Fibroblast of villous mesenchyme (primary cell): ENCODE measurements around the gene SLC25A12. TPM values are rescaled to one million over a fixed set of nuclear protein-coding genes. Genes with fewer than 3 reads are reported as not detected.

Experiments used
- DNase-seq: peaks from one replicate; pipeline ENCODE4 v3.0.0-alpha.2; 2010; ENCODE audit warnings: low read depth
- H3K4me3 ChIP-seq: 2 replicates; pipeline ENCODE4 v1.5.1; 2011; ENCODE audit warnings: low read depth, mild to moderate bottlenecking, low read length
- total RNA-seq: library from RNA; depleted of rRNA; stranded (reverse); fragments of >200 nt; gene quantifications from 2 replicates; pipeline ENCODE4 v1.2.3, GENCODE V29; 2012
- TF ChIP-seq, protein P1 (sequence below): IDR thresholded peaks from 2 replicates; pipeline ENCODE4 v1.5.1; 2012; ENCODE audit warnings: low read depth, mild to moderate bottlenecking, low read length; ENCODE audit not compliant: insufficient read depth

Gene SLC25A12
- total RNA-seq, 1 donor: 25.5 TPM

DNA sequence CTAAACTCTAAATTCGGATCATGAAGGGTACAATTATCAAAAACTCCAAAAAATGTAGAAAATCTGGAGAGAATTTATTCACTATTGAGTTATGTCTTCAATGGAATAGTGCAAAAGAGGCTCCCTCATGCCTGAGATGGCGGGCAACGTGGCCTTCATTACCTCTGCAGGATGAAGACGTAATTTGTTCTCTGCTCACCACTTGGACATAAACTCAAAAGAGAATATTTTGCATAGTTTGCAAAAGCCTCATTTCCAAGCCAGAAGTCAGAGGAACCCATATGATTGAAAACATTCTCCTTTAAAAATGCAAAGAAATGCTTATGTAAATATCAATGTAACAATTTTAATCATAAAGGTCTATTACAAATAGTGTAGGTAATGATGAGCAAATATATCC lies 58.7 kb downstream of the SLC25A12 start:
- no peak overlapping the region for H3K4me3 ChIP-seq
- no peak for DNase-seq
- TF ChIP-seq, protein P1, sequence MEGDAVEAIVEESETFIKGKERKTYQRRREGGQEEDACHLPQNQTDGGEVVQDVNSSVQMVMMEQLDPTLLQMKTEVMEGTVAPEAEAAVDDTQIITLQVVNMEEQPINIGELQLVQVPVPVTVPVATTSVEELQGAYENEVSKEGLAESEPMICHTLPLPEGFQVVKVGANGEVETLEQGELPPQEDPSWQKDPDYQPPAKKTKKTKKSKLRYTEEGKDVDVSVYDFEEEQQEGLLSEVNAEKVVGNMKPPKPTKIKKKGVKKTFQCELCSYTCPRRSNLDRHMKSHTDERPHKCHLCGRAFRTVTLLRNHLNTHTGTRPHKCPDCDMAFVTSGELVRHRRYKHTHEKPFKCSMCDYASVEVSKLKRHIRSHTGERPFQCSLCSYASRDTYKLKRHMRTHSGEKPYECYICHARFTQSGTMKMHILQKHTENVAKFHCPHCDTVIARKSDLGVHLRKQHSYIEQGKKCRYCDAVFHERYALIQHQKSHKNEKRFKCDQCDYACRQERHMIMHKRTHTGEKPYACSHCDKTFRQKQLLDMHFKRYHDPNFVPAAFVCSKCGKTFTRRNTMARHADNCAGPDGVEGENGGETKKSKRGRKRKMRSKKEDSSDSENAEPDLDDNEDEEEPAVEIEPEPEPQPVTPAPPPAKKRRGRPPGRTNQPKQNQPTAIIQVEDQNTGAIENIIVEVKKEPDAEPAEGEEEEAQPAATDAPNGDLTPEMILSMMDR: no peak

DNA sequence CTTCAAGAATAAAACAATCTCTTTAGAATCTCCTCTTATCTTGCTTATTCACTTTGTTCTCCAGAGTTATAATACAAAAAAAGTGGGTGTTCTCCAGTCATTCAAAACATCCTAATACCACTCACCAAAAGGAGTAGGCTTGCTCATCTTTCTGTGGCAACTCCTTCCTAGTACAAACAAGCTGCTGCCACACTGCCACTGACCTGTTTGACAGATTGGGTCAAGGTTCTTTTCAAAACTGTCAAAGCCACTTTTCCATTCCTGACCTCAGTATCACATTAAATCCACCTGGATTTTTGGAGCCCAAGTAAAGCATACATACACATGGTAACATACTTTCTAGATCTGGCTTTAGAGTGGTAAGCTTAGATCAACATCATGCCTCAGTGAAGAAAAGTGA lies 59.8 kb downstream of the SLC25A12 start:
- no peak overlapping the region for H3K4me3 ChIP-seq
- TF ChIP-seq, protein P1: no peak
- no peak for DNase-seq

DNA sequence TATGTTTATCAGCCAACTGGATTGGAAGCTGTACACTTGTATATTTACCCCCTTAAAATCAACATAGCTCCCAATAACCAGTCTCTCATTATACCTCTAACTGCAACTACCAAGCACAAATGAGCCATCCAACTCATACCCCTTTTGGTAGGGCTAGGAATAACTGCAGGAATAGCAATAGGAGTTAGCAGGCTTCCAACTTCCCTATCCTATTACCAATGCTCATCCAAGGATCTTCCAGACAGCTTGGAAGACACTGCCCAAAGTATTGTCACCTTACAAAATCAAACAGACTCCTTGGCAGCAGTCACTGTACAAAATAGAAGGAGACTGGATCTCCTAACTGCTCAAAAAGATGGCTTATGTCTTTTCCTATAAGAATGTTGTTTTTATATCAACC lies 61.6 kb downstream of the SLC25A12 start:
- H3K4me3 ChIP-seq: no peak overlapping the region
- no peak for DNase-seq
- TF ChIP-seq, protein P1: no peak

DNA sequence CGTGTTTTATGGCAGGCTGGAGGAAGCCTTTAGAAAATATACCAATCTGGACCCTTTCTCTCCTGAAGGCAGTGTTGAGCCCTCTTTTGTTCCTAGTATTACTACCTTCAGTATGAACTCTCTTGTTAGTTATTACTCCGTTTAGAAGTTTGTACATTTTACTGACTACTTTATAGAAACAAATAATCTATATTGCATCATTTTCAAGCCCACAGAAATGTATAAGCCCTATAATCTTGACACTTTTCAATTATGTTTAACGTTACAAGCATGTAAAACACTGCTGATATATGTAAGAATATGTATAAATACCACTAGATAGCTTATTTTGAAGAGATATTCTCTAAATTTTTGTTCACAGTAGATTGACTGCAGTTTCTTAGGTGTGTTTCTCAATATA lies 64.0 kb downstream of the SLC25A12 start:
- no peak overlapping the region for H3K4me3 ChIP-seq
- no peak for DNase-seq
- TF ChIP-seq, protein P1: no peak

DNA sequence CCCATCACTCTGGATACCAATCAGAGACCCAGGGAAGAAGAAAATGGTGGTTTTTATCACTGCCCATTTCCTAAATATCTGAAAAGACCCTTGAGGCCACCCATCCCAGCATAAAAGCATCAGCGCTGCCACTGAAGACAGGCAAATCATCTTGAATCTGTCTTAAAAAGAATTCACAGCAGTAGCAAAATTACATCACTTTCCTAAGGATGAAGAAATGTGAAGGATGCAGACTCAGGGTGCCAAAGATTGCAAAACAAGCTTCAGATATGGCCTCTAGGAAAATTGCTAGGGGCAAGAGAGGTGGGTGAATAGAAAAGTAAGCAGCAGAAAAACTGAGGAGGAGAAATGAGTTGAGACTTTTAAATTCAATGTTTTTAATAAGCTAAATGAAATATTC lies 70.0 kb downstream of the SLC25A12 start:
- peak; percentile 54 for DNase-seq
- TF ChIP-seq, protein P1: no peak
- no peak overlapping the region for H3K4me3 ChIP-seq

DNA sequence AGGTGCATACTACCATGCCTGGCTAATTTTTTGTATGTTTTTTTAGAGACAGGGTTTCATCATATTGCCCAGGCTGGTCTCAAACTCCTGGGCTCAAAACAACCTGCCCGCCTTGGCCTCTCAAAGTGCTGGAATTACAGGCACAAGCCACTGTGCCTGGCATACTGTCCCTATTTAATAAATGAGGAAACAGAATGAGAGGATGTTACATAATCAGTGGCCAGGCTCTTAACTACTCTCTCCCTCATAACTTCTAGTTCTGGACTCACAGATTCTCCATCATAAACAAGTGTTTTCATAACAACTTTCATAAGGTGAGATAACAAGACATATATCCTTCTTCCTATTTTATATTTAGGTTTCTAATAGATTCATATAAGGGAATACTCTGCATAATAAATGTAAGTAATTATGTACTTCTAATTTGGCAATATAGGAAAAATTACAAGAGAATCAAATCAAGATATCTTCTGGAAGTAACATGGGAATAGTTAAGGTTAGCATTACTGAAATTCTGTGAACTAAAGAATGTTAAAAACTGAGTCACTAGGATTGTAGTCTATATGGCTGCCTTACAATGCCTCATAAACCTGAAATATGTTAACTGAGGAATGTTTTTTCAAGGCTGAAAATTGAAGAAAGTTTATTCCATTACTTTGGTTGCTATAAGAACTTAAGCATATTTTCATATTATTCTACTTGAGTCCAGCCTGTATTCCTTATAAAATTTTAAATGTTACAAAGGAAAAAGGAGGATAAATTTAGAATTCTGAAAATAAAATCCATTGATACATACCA lies 71.3 kb downstream of the SLC25A12 start:
- DNase-seq: no peak
- TF ChIP-seq, protein P1: no peak
- H3K4me3 ChIP-seq: no peak overlapping the region

DNA sequence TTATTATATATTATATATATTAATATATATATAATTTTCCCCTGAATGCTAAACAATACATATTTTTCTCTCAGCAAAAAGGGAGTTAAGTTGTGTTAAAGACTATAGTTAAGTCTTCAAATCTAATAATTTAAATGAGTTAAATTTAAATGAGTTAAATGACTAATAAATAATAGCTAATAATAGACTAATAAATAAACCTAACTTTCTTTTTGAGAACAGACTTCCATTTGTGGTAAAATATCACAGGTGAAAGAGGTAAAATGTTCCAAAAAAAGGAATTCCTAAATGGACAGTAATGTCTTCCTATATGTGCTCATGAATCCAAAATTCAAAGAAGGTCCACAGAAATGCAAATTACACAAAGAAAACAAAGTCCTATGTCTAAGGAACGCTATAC lies 74.6 kb downstream of the SLC25A12 start:
- no peak for DNase-seq
- TF ChIP-seq, protein P1: no peak
- H3K4me3 ChIP-seq: no peak overlapping the region
